HK-2 (cell line): Measurements from ENCODE around the gene SMARCC1.
A peak's percentile ranks its signal among the peaks of the same experiment; 100 is the strongest.

Experiments
- DNase-seq: peaks from one replicate; pipeline ENCODE4 v3.0.0-alpha.2; 2018; ENCODE audit not compliant: unreplicated experiment

SMARCC1 gene

DNA sequence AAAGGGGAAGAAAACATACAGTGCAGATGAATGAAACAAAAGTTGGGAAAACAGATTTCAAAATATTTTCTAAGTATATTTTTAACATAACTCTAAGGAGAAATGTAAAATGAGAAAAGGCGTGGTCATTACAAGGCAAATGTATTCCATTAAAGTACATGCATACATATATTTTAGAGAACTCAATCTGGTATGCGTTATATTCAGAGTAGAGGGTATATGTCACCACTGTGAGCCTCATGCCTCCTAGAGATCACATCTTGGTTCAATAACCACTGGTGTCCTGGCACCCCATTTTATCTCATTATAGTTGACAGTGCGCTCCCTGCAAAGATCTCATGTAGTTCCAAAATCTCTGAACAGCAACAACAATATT, 77.5 kb downstream of the SMARCC1 start:
- no peak for DNase-seq

DNA sequence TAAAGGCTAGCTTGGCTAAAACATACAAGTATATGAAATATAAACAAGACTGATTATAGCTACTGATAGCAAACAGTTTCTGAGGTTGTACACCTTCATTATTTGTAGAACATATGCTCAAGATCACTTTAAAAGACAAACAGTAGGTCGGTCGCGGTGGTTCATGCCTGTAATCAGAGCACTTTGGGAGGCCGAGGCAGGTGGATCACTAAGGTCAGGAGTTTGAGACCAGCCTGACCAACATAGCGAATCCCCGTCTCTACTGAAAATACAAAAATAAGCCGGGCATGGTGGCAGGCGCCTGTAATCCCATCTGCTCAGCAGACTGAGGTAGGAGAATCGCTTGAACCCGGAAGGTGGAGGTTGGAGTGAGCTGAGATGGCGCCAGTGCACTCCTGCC, 80.3 kb downstream of the SMARCC1 start:
- DNase-seq, result no peak

DNA sequence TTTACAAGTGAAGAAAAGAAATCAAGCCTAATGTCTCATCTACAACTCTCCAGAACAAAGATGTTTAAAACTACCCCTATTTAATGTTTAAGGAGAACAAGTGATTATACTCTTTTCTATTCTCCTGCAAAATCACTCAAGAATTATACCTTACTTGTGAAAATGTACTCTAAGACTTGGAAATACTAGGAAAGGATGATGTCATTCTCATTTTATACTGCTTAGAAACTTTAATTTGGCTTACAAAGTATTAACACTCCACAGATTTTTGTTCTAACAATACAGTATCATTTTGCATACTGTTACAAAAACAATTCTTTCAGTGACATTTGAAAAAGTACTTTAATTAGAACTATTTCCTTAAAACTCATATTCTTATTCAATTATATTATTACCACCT, 89.5 kb downstream of the SMARCC1 start:
- DNase-seq, result no peak

DNA sequence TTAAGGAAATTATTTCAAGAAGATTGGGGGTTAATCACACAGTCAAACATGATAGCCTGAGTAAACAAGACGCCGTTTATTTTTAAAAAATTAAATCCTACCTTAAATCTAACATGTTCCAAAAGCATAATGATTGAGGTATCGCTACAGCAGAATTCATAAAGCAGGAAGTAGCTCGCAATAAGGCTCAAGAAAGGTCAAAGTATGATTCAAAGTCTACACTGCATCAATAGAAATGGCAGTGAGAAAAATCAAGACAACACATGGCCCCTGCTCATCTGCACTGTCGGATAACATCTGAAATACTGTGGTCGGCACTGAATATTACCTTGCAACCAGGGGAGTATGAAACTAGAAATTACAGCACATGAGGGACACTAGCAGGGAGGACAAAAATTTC, 93.2 kb downstream of the SMARCC1 start:
- DNase-seq, result no peak

DNA sequence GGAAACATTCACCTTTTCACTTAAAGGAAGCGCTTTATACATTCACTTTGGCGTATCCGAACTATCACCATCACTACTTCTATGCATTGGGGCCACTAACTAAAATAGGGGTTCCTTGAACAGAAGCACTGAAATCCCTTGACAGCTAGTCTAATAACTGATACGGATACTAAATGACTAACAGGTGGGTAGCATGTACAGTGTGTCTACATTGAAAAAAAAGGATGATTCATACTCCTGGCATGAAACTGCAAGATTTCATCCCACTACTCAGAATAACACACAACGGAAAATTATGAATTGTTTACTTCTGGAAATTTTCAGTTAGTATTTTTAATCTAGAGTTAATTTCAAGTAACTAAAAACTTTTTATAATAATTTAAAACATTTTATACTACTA, 96.7 kb downstream of the SMARCC1 start:
- no peak for DNase-seq

DNA sequence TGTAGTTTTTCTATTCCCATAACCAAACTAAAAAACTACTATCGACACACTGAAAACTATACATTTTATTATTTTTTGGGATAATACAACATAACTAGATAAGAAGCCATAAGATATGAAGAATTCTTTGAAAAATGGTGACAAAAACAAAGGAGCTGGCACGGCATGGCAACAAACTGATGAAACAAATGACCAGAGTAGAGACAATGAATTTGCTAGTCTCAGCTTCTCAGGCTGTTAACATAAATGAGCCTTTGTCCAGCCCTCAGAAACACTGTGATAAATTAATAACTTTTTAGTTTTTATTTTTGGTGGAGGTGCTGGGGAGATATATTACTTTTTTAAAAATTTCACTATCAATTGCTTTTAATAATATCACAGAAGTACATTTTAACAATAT, 100.7 kb downstream of the SMARCC1 start:
- DNase-seq, result no peak

DNA sequence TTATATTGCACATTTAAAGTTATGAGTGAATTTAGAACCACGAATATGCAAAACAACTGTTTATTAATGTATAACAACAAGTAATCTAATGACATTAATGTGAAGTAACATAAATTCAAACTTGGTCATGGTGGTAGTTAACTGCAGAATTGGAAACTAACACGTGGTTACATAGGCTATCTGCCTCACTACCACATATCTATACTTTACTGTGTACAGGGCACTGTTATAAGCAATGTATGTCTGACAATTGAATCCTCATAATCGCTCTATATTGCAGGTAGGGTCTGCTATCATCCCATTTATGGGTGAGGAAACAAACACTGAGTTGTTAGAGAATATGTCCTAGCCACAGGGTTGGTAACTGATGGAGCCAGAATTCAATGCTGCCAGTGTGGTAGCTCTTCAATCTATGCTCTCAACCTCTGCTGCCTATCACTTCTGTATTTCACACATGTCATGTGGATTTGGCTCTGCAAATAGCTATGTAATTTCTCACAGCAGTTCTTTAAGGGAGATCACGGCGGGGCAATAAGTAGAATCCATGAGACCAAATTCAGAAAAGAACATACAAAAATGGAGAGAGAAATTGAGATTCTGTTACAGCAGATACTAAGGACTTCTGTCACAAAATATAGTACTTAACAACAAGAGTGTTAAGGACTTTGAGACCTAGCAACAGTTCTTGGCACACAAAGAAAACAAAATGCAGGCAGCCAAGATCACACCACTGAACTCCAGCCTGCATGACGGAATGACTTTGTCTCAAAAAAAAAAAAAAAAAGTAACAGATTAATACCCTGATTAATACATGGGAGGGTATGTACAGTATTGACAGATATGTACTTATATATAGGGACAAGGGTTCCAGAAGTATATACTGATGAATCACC, 103.0 kb downstream of the SMARCC1 start:
- DNase-seq, result no peak

DNA sequence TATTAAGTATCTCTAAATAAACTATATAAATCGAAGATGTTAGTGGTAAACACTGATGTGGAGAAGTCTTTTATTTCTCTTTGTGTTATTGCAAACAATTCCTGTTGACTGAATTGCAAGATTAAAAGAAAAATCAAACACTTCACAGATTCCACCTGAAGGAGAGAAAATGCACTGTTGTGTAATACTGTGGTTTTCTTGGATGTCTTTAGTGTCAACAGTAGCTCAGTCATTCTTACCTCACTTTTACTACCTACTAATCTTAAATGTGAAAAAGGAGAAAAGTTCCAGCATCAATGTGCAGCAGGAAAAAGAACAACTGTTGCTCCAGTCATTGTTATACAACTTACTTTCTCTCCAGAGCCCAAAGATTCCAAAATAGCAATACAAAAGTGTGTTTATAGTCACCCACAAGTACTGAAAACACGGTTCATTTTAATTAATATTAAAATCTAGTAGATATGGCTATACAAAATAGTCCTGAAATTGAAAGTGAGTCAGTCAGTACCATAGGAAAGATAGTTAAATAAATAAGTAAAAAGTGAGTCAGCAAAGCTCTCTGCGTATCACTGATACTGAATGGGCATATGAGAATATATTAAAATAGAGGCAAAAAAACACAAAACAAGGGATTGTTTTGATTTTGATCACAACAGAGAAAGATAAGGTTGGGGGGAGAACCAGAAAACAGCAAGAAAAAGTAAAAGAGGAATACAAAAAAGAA, 112.5 kb downstream of the SMARCC1 start:
- DNase-seq, result no peak

DNA sequence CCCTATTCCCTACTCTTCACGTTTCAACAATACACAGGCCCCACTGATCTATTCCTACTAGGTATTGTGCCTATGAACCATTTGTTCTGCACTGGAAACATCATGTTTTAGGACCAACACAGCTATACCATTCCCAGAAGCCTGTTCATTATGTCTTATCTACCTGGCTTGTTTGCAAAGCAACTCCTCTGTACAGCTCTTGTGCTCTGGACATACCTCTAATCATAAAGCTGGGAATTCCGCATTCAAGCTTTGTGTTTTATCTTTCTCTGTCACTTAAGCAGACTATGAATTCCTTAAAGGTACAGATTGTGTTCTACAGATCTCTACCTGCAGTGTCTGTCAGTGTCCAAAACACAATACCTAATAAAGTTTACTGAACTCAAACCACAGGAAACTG, 115.6 kb downstream of the SMARCC1 start:
- no peak for DNase-seq

DNA sequence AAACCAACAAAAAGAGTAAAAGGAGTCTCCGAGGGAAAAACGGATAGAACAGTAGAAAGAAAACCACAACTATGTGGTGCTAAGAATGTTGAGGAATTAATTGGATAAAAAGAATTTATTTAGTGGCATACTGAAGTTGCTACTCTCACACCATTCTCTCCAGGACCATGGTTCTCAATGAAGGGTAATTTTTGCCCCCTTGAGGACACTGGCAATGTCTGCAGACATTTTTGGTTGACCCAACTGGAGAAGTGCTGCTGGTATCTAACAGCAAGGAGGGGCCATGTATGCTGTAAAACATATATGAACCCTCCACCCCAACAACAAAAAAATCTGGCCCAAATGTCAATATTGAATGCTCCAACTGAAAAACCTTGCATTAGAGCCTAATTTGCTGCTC, 117.2 kb downstream of the SMARCC1 start:
- DNase-seq, result no peak

DNA sequence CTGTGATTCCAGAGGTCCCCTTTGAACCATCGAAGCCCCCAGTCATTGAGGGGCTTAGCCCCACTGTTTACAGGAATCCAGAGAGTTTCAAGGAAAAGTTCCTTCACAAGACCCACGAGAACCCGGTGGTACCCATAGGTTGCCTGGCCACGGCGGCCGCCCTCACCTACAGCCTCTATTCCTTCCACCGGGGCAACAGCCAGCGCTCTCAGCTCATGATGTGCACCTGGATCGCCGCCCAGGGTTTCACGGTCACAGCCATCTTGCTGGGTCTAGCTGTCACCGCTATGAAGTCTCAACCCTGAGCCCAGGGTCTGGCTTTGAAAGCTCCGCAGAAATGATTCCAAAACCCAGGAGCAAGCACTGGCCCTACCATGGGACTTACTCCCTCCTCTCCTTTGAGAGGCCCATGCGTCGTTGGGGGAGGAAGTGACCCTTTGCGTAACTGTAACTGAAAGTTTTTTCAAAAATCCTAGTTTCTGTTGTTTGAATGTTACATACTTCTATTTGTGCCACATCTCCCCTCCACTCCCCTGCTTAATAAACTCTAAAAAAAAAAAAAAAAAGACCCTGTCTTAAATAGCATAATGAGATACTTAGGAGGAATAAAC, 118.0 kb downstream of the SMARCC1 start:
- DNase-seq, result no peak

DNA sequence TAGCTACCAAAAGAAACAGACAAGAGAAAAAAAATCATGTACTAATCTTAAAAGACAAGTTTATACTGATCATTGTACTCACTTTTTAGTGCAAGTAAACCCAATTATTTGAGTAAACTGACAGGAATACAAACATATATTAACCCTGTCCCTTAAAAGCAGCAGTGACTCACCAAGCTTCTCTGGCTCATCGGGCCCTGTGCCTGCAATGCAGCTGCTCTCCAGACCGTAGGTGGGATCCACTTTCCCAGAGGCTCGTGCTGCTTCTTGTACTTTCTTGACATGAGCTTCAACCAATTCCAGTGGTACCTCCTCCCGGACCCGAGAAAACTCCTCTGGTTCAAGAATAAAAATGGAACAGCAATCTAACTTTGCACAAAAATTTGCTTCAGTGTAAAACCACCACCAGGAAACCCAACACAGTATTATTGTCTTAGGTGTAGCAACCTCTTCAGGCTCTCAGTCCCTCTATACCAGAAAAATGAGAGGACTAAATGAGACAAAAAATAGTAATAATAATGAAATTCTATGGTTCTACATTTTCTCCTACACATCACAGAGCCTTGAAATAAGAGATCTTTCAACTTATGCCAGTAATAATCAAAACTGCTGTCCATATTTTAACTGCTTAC, 120.5 kb downstream of the SMARCC1 start:
- DNase-seq, result peak; percentile 38

DNA sequence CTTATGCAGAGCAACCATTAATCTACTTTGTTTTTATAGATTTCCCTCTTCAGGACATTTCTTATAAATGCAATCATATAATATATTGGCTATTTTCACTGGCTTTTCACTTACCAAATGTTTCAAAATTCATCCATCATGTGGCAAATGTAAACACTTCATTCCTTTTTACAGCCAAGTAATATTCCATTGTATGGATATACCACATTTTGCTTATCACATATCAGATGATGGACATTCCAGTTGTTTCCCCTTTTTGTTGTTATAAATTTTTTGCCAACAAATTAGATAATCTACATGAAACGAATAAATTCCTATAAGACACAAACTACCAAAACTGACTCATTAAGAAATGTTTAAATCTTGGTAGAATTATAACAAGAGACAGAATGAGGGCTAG, 123.2 kb downstream of the SMARCC1 start:
- no peak for DNase-seq

DNA sequence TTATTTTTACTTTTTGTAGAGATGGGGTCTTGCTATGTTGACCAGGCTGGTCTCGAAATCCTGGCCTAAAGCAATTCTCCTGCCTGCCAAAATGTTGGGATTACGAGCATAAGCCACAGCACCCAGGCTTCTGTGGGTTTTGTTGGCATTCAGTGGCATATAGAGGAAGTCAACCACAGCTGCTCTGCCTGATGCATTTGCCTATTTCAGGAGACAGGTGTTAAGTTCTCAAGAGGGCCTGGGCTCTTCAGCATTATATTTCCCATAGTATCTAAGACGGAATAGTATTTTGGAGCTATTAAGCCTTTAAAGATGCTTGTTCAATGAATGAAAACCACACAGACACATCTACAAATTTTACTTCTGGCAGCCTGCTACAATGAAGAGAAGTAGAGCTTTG, 129.6 kb downstream of the SMARCC1 start:
- DNase-seq, result no peak

DNA sequence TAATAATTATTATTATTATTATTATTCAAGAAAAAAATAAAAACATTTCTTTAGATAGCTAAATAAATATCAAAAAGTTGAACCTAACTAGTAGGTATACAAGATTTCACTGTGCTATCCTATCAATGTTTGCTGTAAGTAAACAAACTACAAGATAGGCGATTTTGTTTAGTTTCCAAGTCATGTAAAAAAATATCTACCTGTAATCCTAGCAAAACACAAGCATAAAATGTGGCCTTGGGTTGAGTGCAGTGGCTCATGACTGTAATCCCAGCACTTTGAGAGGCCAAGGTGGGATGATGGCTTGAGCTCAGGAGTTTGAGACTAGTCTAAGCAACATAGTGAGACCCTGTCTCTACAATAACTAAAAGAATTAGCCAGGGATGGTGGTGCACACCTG, 131.4 kb downstream of the SMARCC1 start:
- DNase-seq, result no peak

DNA sequence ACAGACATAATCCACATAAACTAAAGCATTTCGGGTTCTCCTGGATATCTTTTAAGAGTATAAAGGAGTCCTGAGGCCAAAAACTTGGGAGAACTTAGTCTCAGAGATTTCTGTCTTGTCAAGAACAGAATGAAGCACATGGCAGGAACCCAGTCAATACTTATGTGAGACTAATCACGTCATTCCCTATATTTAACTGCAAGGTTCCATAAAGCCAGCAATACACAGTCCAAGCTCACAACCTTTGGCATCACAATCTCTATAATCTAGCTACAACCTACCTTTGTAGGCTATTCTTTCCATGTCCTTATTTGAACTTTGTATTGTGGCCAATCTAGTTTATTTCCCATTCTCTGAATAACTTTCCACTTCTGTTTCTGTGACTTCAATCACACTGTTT, 134.1 kb downstream of the SMARCC1 start:
- DNase-seq, result no peak

DNA sequence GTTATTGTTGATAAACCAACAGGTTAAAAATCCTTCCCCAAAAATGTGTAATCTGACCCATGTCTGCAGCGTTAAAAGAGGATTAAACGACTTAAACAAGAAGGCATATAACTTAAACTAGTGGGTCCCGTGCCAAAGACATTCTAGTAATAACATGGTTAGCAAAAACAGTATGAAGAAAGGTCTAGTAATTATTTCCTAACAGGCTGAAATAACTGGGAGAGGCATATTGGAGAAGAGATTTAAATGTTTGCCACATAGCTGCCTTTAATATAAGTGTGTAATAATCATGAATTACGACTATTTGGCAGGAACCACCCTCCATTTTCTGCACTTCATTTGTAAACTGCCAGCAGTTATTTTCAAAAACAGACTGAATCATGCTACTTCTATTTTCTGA, 135.3 kb downstream of the SMARCC1 start:
- no peak for DNase-seq

DNA sequence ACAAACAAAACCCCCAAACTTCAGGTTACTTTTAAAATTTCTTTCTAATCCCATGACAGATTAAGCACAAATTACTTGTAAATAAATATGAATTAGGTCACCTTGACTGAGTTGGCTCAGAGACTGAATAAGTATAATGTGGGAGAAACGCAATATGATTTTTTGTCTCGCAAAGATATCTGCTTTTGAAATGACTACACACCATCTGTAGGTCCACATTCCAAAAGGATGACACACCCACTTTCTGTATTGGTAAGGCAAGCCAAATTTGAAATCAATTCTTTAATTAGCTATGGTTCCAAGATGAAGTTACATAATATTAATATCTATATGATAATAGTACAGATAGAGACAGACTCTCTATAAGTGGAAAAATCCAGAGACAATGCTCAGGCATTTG, 136.1 kb downstream of the SMARCC1 start:
- no peak for DNase-seq

DNA sequence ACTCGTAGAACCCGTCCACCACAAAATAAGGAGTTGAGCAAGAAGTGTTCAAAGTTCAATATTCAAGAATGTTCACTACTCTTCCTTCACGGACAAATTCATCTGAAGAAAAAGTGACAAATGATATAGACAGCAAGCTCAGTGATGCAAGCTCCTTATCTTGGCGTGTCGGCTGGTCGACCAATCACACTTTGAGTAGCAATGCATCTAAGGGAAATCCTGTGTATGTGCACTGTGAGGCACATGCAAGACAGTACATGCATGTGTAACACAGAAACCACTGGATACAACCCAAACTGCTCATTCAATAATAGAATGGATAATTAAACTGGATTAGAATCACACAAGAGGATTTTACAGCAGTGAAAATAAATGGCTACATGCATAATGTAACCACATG, 138.6 kb downstream of the SMARCC1 start:
- DNase-seq, result no peak

DNA sequence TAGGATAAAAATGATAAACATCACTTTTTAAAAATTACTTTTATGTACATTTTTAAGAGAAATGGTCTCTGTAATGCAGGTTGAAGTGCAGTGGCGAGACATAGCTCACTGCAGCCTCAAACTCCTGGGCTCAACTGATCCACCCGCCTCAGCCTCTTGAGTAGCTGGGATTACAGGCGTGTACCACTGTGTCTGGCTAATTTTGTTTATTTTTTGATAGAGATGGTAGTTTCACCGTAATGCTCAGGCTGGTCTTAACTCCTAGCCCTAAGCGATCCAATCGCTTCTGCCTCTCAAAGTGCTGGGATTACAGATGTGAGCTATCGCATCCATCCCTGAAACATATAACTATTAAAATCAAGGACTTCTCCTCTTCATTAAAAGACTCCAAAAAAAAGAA, 140.0 kb downstream of the SMARCC1 start:
- no peak for DNase-seq

DNA sequence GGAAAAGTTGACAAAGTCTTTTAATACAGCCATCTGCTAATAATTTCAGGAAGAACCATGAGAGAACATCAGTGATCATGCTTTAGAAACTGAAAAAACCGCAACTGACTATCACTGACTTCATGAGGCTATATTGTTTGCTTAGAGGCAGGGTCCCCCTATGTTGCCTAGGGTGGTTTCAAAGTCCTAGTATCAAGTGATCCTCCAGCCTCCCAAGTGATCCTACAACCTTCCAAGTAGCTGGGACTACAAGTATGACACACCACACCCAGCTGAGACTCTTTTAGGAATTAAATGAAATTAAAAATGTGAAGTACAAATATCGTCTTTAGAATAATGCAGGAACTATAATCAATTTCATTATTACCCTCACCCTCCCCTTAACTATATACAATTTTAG, 144.8 kb downstream of the SMARCC1 start:
- DNase-seq, result no peak

DNA sequence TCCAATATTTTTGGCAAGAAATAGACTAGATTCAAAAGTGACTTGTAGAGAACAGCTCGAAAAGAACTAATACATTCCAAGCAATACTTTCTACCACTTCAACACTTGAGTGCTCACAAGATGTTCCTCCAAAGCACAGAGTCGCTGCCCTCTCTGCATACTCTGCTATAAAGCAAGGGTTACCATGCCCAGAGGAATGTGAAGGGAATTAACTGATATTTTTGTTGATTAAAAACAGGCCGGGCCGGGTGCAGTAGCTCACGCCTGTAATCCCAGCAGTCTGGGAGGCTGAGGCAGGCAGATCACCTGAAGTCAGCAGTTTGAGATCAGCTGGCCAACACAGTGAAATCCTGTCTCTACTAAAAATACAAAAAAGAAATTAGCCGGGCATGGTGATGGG, 145.5 kb downstream of the SMARCC1 start:
- no peak for DNase-seq

DNA sequence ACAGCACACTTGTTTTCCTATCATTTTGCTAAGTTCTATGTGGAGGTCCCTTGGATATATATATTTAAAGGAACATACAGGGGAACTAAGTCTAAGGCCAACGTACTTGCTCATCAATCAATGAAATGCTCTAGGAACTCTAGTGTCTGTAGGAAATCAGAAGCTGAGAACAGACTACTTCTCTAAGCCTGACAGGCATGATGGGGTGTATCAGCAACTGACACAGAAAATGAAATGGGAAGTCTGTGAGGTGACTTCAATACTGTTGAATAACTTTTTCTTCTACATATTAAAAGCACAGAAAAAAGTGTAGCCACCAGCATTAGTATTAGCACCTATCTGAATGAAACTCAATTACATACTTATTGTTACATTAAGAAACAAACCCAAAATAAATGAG, 146.2 kb downstream of the SMARCC1 start:
- DNase-seq, result no peak
